ENCODE data around the gene STRIP2. TPM values are rescaled to one million over a fixed set of nuclear protein-coding genes. Genes with fewer than 3 reads are reported as not detected.
A peak's percentile ranks its signal among the peaks of the same experiment; 100 is the strongest.

The STRIP2 gene
- total and polyA plus RNA-seq, 2 of the 13 experiments (the other 11 are each of a cell fraction or from before 2014, with no cell fraction given): 3.9 to 8.2 TPM

- no peak overlapping the region for H2AFZ ChIP-seq (ENCODE audit: low read length)
- no peak for DNase-seq (ENCODE audit: low spot score)
- no TSS peak for BruUV-seq (replicated peaks)
- peaks cover 16% of the 10 kb centered on the region for H3K4me1 ChIP-seq (ENCODE audit: insufficient read depth, low read length)
- 80% methylated on average over 7 of the region's 8 CpGs for WGBS (ENCODE audit: low lambda C conversion rate)
- H3K9ac ChIP-seq (ENCODE audit: insufficient read depth, low read depth, low read length): no peak overlapping the region
- no peak overlapping the region for H3K4me3 ChIP-seq (replicated peaks in 1 of 3; ENCODE audit: insufficient read depth in 1 of 3, low read depth in 2 of 3, low read length in 3 of 3)
- H3K4me2 ChIP-seq (ENCODE audit: low read depth, low read length): no peak overlapping the region
- H3K9me3 ChIP-seq (ENCODE audit: low read length): no peaks in the 10 kb centered on the region
- H4K20me1 ChIP-seq (ENCODE audit: insufficient read depth, low read length): no peaks in the 10 kb centered on the region
- H3K36me3 ChIP-seq (replicated peaks in 1 of 2; ENCODE audit: control insufficient read depth in 1 of 2, insufficient read depth in 2 of 2, low read length in 2 of 2): no peaks in the 10 kb centered on the region
- ATAC-seq: no peak
- in situ Hi-C loops (cut with HindIII; ENCODE audit: extremely low pct_ligation_motif_present, low pct_unique_long_range_greater_than_20kb) (no loop called here), intact Hi-C loops (cut with micrococcal nuclease; ENCODE audit: unreplicated experiment) (no loop called here)
- no peaks in the 10 kb centered on the region for H3K79me2 ChIP-seq (ENCODE audit: insufficient read depth, low read length)
- H3K27me3 ChIP-seq (ENCODE audit: control insufficient read depth in 1 of 2, insufficient read depth in 2 of 2, low read length in 2 of 2): peaks cover 2 to 41% of the 10 kb centered on the region in 2 experiments; a peak in 4 of 5 replicates
- TF ChIP-seq ZNF770 (CRISPR knock-in tag; IDR thresholded peaks at IDR 0.05) (peak; percentile 65; the same call in 1 of the 2 replicates), EED (CRISPR knock-in tag; IDR thresholded peaks at IDR 0.05) (no peak)
- CTCF ChIA-PET (ENCODE audit: low intra/inter-chr PET ratio, low total read pairs): no interaction called here
- H3K27ac ChIP-seq (ENCODE audit: extremely low read length, insufficient read depth, low read length): no peak overlapping the region
- FAIRE-seq: no peak
- POLR2A ChIA-PET: no interaction called here
Observed at GRCh38 chr7:129503725-129504124, 69.5 kb downstream of the STRIP2 start.

- no peaks in the 10 kb centered on the region for H3K36me3 ChIP-seq (replicated peaks in 1 of 2; ENCODE audit: control insufficient read depth in 1 of 2, insufficient read depth in 2 of 2, low read length in 2 of 2)
- no peaks in the 10 kb centered on the region for H3K79me2 ChIP-seq (ENCODE audit: insufficient read depth, low read length)
- H2AFZ ChIP-seq (ENCODE audit: low read length): no peak overlapping the region
- in situ Hi-C loops (cut with HindIII; ENCODE audit: extremely low pct_ligation_motif_present, low pct_unique_long_range_greater_than_20kb) (no loop called here), intact Hi-C loops (cut with micrococcal nuclease; ENCODE audit: unreplicated experiment) (no loop called here)
- FAIRE-seq (no peak), DNase-seq (ENCODE audit: low spot score) (no peak), ATAC-seq (peak; percentile 38; the same call in 1 of the 3 replicates)
- H3K27ac ChIP-seq (ENCODE audit: extremely low read length, insufficient read depth, low read length): no peak overlapping the region
- no peak overlapping the region for H3K4me2 ChIP-seq (ENCODE audit: low read depth, low read length)
- CTCF ChIA-PET (ENCODE audit: low intra/inter-chr PET ratio, low total read pairs): no interaction called here
- H3K4me3 ChIP-seq (replicated peaks in 1 of 3; ENCODE audit: insufficient read depth in 1 of 3, low read depth in 2 of 3, low read length in 3 of 3): no peak overlapping the region
- peaks cover 4 to 33% of the 10 kb centered on the region in 2 experiments; a peak in 2 of 5 replicates for H3K27me3 ChIP-seq (ENCODE audit: control insufficient read depth in 1 of 2, insufficient read depth in 2 of 2, low read length in 2 of 2)
- 15% methylated on average over 8 of the region's 8 CpGs for WGBS (ENCODE audit: low lambda C conversion rate)
- no peaks in the 10 kb centered on the region for H3K4me1 ChIP-seq (ENCODE audit: insufficient read depth, low read length)
- H3K9ac ChIP-seq (ENCODE audit: insufficient read depth, low read depth, low read length): no peak overlapping the region
- POLR2A ChIA-PET: no interaction called here
- no TSS peak for BruUV-seq (replicated peaks)
- H3K9me3 ChIP-seq (ENCODE audit: low read length): no peaks in the 10 kb centered on the region
- H4K20me1 ChIP-seq (ENCODE audit: insufficient read depth, low read length): no peaks in the 10 kb centered on the region
- TF ChIP-seq KLF6 (CRISPR knock-in tag; IDR thresholded peaks at IDR 0.05): no peak
- no peak for TF ChIP-seq ZSCAN20 (CRISPR knock-in tag; IDR thresholded peaks at IDR 0.05; ENCODE audit: borderline replicate concordance)
- no peak for TF ChIP-seq ZNF766 (CRISPR knock-in tag; IDR thresholded peaks at IDR 0.05; ENCODE audit: borderline replicate concordance)
- TF ChIP-seq NRL (CRISPR knock-in tag; IDR thresholded peaks at IDR 0.05; ENCODE audit: borderline replicate concordance): no peak
- TF ChIP-seq ELF1 (CRISPR knock-in tag; IDR thresholded peaks at IDR 0.05): no peak
- TF ChIP-seq IKZF1 (IDR thresholded peaks at IDR 0.05): no peak
- no peak for TF ChIP-seq ZNF350 (CRISPR knock-in tag; IDR thresholded peaks at IDR 0.05; ENCODE audit: borderline replicate concordance, low read depth)
- TF ChIP-seq CEBPG (CRISPR knock-in tag; IDR thresholded peaks at IDR 0.05): no peak
- TF ChIP-seq ZSCAN25 (CRISPR knock-in tag; IDR thresholded peaks at IDR 0.05): no peak
- no peak for TF ChIP-seq ZBTB8A (CRISPR knock-in tag; IDR thresholded peaks at IDR 0.05; ENCODE audit: borderline replicate concordance, low read depth)
- TF ChIP-seq, protein P1, sequence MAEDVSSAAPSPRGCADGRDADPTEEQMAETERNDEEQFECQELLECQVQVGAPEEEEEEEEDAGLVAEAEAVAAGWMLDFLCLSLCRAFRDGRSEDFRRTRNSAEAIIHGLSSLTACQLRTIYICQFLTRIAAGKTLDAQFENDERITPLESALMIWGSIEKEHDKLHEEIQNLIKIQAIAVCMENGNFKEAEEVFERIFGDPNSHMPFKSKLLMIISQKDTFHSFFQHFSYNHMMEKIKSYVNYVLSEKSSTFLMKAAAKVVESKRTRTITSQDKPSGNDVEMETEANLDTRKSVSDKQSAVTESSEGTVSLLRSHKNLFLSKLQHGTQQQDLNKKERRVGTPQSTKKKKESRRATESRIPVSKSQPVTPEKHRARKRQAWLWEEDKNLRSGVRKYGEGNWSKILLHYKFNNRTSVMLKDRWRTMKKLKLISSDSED (CRISPR knock-in tag; IDR thresholded peaks at IDR 0.05): no peak
- TF ChIP-seq ZNF207 (IDR thresholded peaks at IDR 0.05; ENCODE audit: borderline replicate concordance): no peak
- TF ChIP-seq ZGPAT (CRISPR knock-in tag; IDR thresholded peaks at IDR 0.05): no peak
Observed at GRCh38 chr7:129512192-129512591, 78.0 kb downstream of the STRIP2 start.
